GM12891 (cell line): Measurements from ENCODE around the gene CRYGD.

ENCODE experiments used
- POLR2A ChIP-seq: IDR thresholded peaks from 2 replicates; pipeline ENCODE4 v1.6.1; 2011; ENCODE audit warnings: low read depth, low read length, control low read depth
- POLR2AphosphoS5 ChIP-seq: IDR thresholded peaks from 2 replicates; pipeline ENCODE4 v1.6.1; 2011; ENCODE audit warnings: low read depth, low read length, control low read depth
- POU2F2 ChIP-seq: IDR thresholded peaks from 2 replicates; pipeline ENCODE4 v1.6.1; 2011; ENCODE audit warnings: low read depth, mild to moderate bottlenecking, control low read depth, low read length, moderate library complexity
- SPI1 ChIP-seq: IDR thresholded peaks from 2 replicates; pipeline ENCODE4 v1.6.1; 2011; ENCODE audit warnings: low read depth, low read length, control low read depth
- TAF1 ChIP-seq: IDR thresholded peaks from 2 replicates; pipeline ENCODE4 v1.6.1; 2011; ENCODE audit warnings: low read depth, low read length, control low read depth

GRCh38 chr2:208099682-208100470 is 24.4 kb downstream of the CRYGD start:
- TF ChIP-seq POLR2A (no peak), POLR2AphosphoS5 (no peak), SPI1 (no peak), TAF1 (no peak), POU2F2 (no peak)
